Keratinocyte (primary cell): Measurements from ENCODE around the gene SERPINA4. TPM values are rescaled to one million over a fixed set of nuclear protein-coding genes. Genes with fewer than 3 reads are reported as not detected.

Source experiments
- DNase-seq: peaks from one replicate; pipeline ENCODE4 v3.0.0-alpha.2; 2011; ENCODE audit warnings: low read depth, missing footprints, low spot score
- FAIRE-seq: peaks from 2 replicates; lab custom pipeline; 2011; peaks lifted over from hg19 to GRCh38; lab: Jason Lieb, UNC
- H2AFZ ChIP-seq: 2 replicates; pipeline ENCODE4 v1.6.0; 2012; ENCODE audit warnings: low read length, control low read depth, inconsistent platforms; ENCODE audit not compliant: control insufficient read depth
- H3K27ac ChIP-seq: 2 replicates; pipeline ENCODE4 v1.5.1; 2011; ENCODE audit warnings: low read length; ENCODE audit not compliant: control insufficient read depth, insufficient read depth
- H3K27me3 ChIP-seq: 3 replicates; pipeline ENCODE4 v1.6.0; 2011; ENCODE audit warnings: low read length; ENCODE audit not compliant: control insufficient read depth, insufficient read depth; ENCODE audit errors: extremely low read depth
- H3K36me3 ChIP-seq, 2 experiments: 2 replicates in 1 of 2; 3 replicates in 1 of 2; pipeline ENCODE4 v1.5.1; 2011; ENCODE audit warnings: low read length in 2 of 2, mild to moderate bottlenecking in 1 of 2; ENCODE audit not compliant: control insufficient read depth in 2 of 2, insufficient read depth in 2 of 2; ENCODE audit errors: extremely low read depth in 1 of 2
- H3K4me1 ChIP-seq: 3 replicates; pipeline ENCODE4 v1.5.1; 2011; ENCODE audit warnings: low read length; ENCODE audit not compliant: control insufficient read depth, insufficient read depth; ENCODE audit errors: extremely low read depth
- H3K4me2 ChIP-seq: 3 replicates; pipeline ENCODE4 v1.6.0; 2011; ENCODE audit warnings: low read depth, low read length; ENCODE audit not compliant: control insufficient read depth, insufficient read depth; ENCODE audit errors: extremely low read depth
- H3K4me3 ChIP-seq, 3 experiments: fragments of 200-600 bp in 1 of 3; sonication (generic) in 1 of 3; 2 replicates in 2 of 3; 3 replicates in 1 of 3; pipeline ENCODE4 v1.5.1; 2011 to 2016; ENCODE audit warnings: low read length in 3 of 3, mild to moderate bottlenecking in 3 of 3, control low read depth in 2 of 3, inconsistent platforms in 1 of 3, low read depth in 1 of 3, mixed read lengths in 1 of 3, mixed run types in 1 of 3, moderate library complexity in 1 of 3; ENCODE audit not compliant: control insufficient read depth in 2 of 3, insufficient read depth in 2 of 3; ENCODE audit errors: extremely low read depth in 1 of 3
- H3K79me2 ChIP-seq: 2 replicates; pipeline ENCODE4 v1.6.0; 2012; ENCODE audit warnings: low read length; ENCODE audit not compliant: control insufficient read depth, insufficient read depth
- H3K9ac ChIP-seq: 3 replicates; pipeline ENCODE4 v1.6.0; 2011; ENCODE audit warnings: low read length; ENCODE audit not compliant: control insufficient read depth, insufficient read depth; ENCODE audit errors: extremely low read depth
- H3K9me1 ChIP-seq: 3 replicates; pipeline ENCODE4 v1.6.0; 2011; ENCODE audit warnings: low read length; ENCODE audit not compliant: control insufficient read depth, insufficient read depth; ENCODE audit errors: extremely low read depth
- H3K9me3 ChIP-seq: 2 replicates; pipeline ENCODE4 v1.5.1; 2012; ENCODE audit warnings: low read depth, low read length; ENCODE audit not compliant: control insufficient read depth
- H4K20me1 ChIP-seq: 3 replicates; pipeline ENCODE4 v1.6.0; 2011; ENCODE audit warnings: low read length; ENCODE audit not compliant: control insufficient read depth, insufficient read depth; ENCODE audit errors: extremely low read depth
- EZH2 ChIP-seq: IDR thresholded peaks from one replicate; pipeline ENCODE4 v1.6.1; 2012; ENCODE audit warnings: inconsistent platforms, mild to moderate bottlenecking, low read length, moderate library complexity
- dilution Hi-C: fragments of 300-500 bp; cut with MboI; formaldehyde crosslinking; loops from one replicate; pipeline ENCODE4 v1.7.0; 2020; ENCODE audit warnings: low sequenced_read_pairs; ENCODE audit not compliant: extremely low pct_ligation_motif_present
- polyA plus RNA-seq, 5 experiments: library from polyadenylated mRNA; depleted of rRNA in 3 of 5; stranded (reverse) in 3 of 5; stranded (forward) in 1 of 5; unstranded in 1 of 5; fragments of >200 nt; gene quantifications; 1 replicate in 1 of 5; 2 replicates in 3 of 5; 3 replicates in 1 of 5; pipeline versions ENCODE4 v1.2.1 to v1.2.3, GENCODE V29; 2011 to 2012; ENCODE audit warnings: missing spikeins in 2 of 5, low read depth in 1 of 5, low replicate concordance in 1 of 5
- TF ChIP-seq, protein P1 (sequence below), 3 experiments: IDR thresholded peaks in 1 of 3; conservative IDR thresholded peaks in 1 of 3; optimal IDR thresholded peaks in 1 of 3; 2 replicates in 2 of 3; 3 replicates in 1 of 3; pipeline versions ENCODE3 to v1.5.1; 2011; ENCODE audit warnings: low read length in 3 of 3, mild to moderate bottlenecking in 3 of 3, moderate library complexity in 2 of 3, control low read depth in 1 of 3, inconsistent platforms in 1 of 3; ENCODE audit not compliant: insufficient read depth in 2 of 3; ENCODE audit errors: extremely low read depth in 1 of 3

SERPINA4 gene
- polyA plus RNA-seq, 1 donor (not counting 4 experiments of a cell fraction or from before 2014, with no cell fraction given), result not detected

DNA sequence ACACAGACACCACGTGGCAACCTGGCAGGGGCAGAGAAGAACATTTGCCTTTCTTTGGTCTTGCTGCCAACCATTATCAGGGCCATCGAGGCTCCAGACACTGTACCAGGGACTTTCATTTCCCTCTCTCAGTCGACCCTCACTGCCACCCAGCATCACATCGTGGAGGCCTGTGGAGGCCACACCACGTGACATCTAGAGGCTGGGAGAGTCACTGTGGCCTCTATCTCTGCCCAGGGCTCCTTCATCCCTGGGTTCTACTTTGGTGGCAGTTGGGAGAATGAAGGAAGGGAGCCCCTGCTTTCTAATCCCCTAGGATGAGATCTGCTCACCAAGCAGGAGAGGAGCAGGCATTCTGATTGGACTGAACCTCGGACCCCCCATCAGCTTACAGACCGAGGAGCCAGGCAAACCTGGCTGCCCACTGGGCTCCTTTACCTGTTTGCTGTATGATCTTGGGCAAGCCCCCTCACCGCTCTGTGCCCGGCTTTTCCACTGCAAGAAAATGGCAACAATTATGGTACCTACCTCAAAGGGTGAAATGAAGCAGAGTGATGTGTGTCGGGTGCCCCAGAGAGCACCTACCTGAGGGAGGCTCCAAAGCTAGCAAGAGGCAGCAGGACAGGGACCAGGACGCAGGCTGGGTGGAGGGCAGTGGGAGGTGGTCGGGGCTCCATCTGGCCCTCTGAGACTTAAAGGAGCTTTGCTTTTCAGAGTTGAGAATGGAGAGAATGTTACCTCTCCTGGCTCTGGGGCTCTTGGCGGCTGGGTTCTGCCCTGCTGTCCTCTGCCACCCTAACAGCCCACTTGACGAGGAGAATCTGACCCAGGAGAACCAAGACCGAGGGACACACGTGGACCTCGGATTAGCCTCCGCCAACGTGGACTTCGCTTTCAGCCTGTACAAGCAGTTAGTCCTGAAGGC is 52.7 kb downstream of the SERPINA4 start:
- no peak for FAIRE-seq
- no peaks in the 10 kb centered on the region for H3K36me3 ChIP-seq
- H3K4me1 ChIP-seq, result peaks cover 9% of the 10 kb centered on the region
- no peaks in the 10 kb centered on the region for H3K27me3 ChIP-seq
- peaks cover 2% of the 10 kb centered on the region for H3K9me3 ChIP-seq
- no peak overlapping the region for H3K27ac ChIP-seq
- DNase-seq, result no peak
- TF ChIP-seq, protein P1, sequence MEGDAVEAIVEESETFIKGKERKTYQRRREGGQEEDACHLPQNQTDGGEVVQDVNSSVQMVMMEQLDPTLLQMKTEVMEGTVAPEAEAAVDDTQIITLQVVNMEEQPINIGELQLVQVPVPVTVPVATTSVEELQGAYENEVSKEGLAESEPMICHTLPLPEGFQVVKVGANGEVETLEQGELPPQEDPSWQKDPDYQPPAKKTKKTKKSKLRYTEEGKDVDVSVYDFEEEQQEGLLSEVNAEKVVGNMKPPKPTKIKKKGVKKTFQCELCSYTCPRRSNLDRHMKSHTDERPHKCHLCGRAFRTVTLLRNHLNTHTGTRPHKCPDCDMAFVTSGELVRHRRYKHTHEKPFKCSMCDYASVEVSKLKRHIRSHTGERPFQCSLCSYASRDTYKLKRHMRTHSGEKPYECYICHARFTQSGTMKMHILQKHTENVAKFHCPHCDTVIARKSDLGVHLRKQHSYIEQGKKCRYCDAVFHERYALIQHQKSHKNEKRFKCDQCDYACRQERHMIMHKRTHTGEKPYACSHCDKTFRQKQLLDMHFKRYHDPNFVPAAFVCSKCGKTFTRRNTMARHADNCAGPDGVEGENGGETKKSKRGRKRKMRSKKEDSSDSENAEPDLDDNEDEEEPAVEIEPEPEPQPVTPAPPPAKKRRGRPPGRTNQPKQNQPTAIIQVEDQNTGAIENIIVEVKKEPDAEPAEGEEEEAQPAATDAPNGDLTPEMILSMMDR (optimal IDR thresholded peaks at IDR 0.05 in 1 of 3, IDR thresholded peaks at IDR 0.05 in 1 of 3, conservative IDR thresholded peaks at IDR 0.05 in 1 of 3; ENCODE audit: extremely low read depth in 1 of 3, insufficient read depth in 2 of 3, low read length in 3 of 3), result no peak
- TF ChIP-seq EZH2, result no peak
- H3K4me3 ChIP-seq, result no peak overlapping the region
- dilution Hi-C loops, result no loop called here
- no peaks in the 10 kb centered on the region for H4K20me1 ChIP-seq
- H3K9me1 ChIP-seq, result no peaks in the 10 kb centered on the region
- H2AFZ ChIP-seq, result no peak overlapping the region
- H3K9ac ChIP-seq, result no peak overlapping the region
- no peak overlapping the region for H3K4me2 ChIP-seq
- H3K79me2 ChIP-seq, result no peaks in the 10 kb centered on the region

DNA sequence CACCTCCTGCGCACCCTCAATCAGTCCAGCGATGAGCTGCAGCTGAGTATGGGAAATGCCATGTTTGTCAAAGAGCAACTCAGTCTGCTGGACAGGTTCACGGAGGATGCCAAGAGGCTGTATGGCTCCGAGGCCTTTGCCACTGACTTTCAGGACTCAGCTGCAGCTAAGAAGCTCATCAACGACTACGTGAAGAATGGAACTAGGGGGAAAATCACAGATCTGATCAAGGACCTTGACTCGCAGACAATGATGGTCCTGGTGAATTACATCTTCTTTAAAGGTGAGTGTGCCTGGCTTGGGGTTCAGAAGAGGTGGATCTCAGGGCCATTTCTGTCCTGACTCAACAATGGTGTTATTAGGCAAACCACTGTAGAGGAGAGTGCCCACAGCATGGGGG is 53.6 kb downstream of the SERPINA4 start:
- TF ChIP-seq EZH2, result no peak
- TF ChIP-seq, protein P1 (optimal IDR thresholded peaks at IDR 0.05 in 1 of 3, IDR thresholded peaks at IDR 0.05 in 1 of 3, conservative IDR thresholded peaks at IDR 0.05 in 1 of 3; ENCODE audit: extremely low read depth in 1 of 3, insufficient read depth in 2 of 3, low read length in 3 of 3), result no peak
- no peak overlapping the region for H3K4me3 ChIP-seq
- no peak overlapping the region for H3K4me2 ChIP-seq
- no peak overlapping the region for H2AFZ ChIP-seq
- no peaks in the 10 kb centered on the region for H4K20me1 ChIP-seq
- peaks cover 3% of the 10 kb centered on the region for H3K9me3 ChIP-seq
- H3K4me1 ChIP-seq, result peaks cover 5% of the 10 kb centered on the region
- no peaks in the 10 kb centered on the region for H3K9me1 ChIP-seq
- FAIRE-seq (no peak), DNase-seq (no peak)
- no peaks in the 10 kb centered on the region for H3K27me3 ChIP-seq
- H3K27ac ChIP-seq, result no peak overlapping the region
- H3K36me3 ChIP-seq, result no peaks in the 10 kb centered on the region
- no peaks in the 10 kb centered on the region for H3K79me2 ChIP-seq
- H3K9ac ChIP-seq, result no peak overlapping the region
- dilution Hi-C loops, result no loop called here
